Type B pancreatic cell (in vitro differentiated cells): ENCODE measurements around the gene SPAG16. TPM values are rescaled to one million over a fixed set of nuclear protein-coding genes. Genes with fewer than 3 reads are reported as not detected.

Experiments used
- DNase-seq: peaks from one replicate; pipeline ENCODE4 v3.0.0; 2021; ENCODE audit warnings: mixed read lengths; ENCODE audit not compliant: unreplicated experiment; ENCODE audit errors: extremely low spot score
- H3K27ac Mint-ChIP-seq: 2 replicates; pipeline ENCODE4 v1.8.0; 2021; ENCODE audit warnings: mild to moderate bottlenecking, mixed read lengths
- H3K27me3 Mint-ChIP-seq: 2 replicates; pipeline ENCODE4 v1.8.0; 2021; ENCODE audit warnings: mixed read lengths
- H3K36me3 Mint-ChIP-seq: 2 replicates; pipeline ENCODE4 v1.8.0; 2021; ENCODE audit warnings: mixed read lengths
- H3K4me1 Mint-ChIP-seq: one replicate; pipeline ENCODE4 v1.8.0; 2021; ENCODE audit warnings: mixed read lengths; ENCODE audit not compliant: unreplicated experiment
- H3K4me3 Mint-ChIP-seq: 2 replicates; pipeline ENCODE4 v1.8.0; 2021; ENCODE audit warnings: mild to moderate bottlenecking, mixed read lengths
- H3K9me3 Mint-ChIP-seq: 2 replicates; pipeline ENCODE4 v1.8.0; 2021; ENCODE audit warnings: mixed read lengths
- CTCF ChIP-seq: fragments of 200-600 bp; sonication (generic); conservative IDR thresholded peaks from 2 replicates; pipeline ENCODE4 v1.5.0; 2021; ENCODE audit warnings: antibody characterized with exemption, mild to moderate bottlenecking
- total RNA-seq: library from RNA; stranded (reverse); gene quantifications from 2 replicates; pipeline ENCODE4 v1.2.1, GENCODE V29; 2021; ENCODE audit warnings: low replicate concordance

The SPAG16 gene
- total RNA-seq, 1 donor from 2014 or later: 54.8 TPM

- TF ChIP-seq CTCF: no peak
- no peak for DNase-seq
- Mint-ChIP-seq H3K27me3 (no peaks in the 10 kb centered on the region), H3K9me3 (no peaks in the 10 kb centered on the region), H3K27ac (no peak overlapping the region), H3K4me1 (no peaks in the 10 kb centered on the region), H3K36me3 (no peaks in the 10 kb centered on the region), H3K4me3 (no peak overlapping the region)
These were observed 936.0 kb downstream of the SPAG16 start for GRCh38 chr2:214220251-214220650.

- DNase-seq: no peak
- no peak overlapping the region for H3K27ac Mint-ChIP-seq
- H3K36me3 Mint-ChIP-seq: no peaks in the 10 kb centered on the region
- TF ChIP-seq CTCF: no peak
- no peaks in the 10 kb centered on the region for H3K9me3 Mint-ChIP-seq
- H3K27me3 Mint-ChIP-seq: no peaks in the 10 kb centered on the region
- no peak overlapping the region for H3K4me3 Mint-ChIP-seq
- H3K4me1 Mint-ChIP-seq: no peaks in the 10 kb centered on the region
These were observed 941.8 kb downstream of the SPAG16 start for GRCh38 chr2:214226061-214226460.

GRCh38 chr2:214232271-214232670 is 948.0 kb downstream of the SPAG16 start:
- TF ChIP-seq CTCF: no peak
- Mint-ChIP-seq H3K27ac (no peak overlapping the region), H3K36me3 (no peaks in the 10 kb centered on the region), H3K9me3 (no peaks in the 10 kb centered on the region), H3K4me3 (no peak overlapping the region), H3K27me3 (no peaks in the 10 kb centered on the region), H3K4me1 (no peaks in the 10 kb centered on the region)
- no peak for DNase-seq

- no peaks in the 10 kb centered on the region for H3K27me3 Mint-ChIP-seq
- DNase-seq: no peak
- no peaks in the 10 kb centered on the region for H3K36me3 Mint-ChIP-seq
- no peaks in the 10 kb centered on the region for H3K4me1 Mint-ChIP-seq
- no peak for TF ChIP-seq CTCF
- H3K27ac Mint-ChIP-seq: no peak overlapping the region
- no peaks in the 10 kb centered on the region for H3K9me3 Mint-ChIP-seq
- no peak overlapping the region for H3K4me3 Mint-ChIP-seq
These were observed 948.9 kb downstream of the SPAG16 start for GRCh38 chr2:214233164-214233563.

GRCh38 chr2:214242797-214243196 is 958.5 kb downstream of the SPAG16 start:
- no peak for DNase-seq
- Mint-ChIP-seq H3K27ac (no peak overlapping the region), H3K4me1 (no peaks in the 10 kb centered on the region), H3K27me3 (no peaks in the 10 kb centered on the region), H3K9me3 (no peaks in the 10 kb centered on the region), H3K4me3 (no peak overlapping the region), H3K36me3 (no peaks in the 10 kb centered on the region)
- TF ChIP-seq CTCF: no peak

GRCh38 chr2:214244847-214245246 is 960.6 kb downstream of the SPAG16 start:
- no peak for TF ChIP-seq CTCF

More at GRCh38 chr2:214244847-214245246, 960.6 kb downstream of the SPAG16 start:
- H3K4me1 Mint-ChIP-seq: no peaks in the 10 kb centered on the region
- no peak overlapping the region for H3K27ac Mint-ChIP-seq
- H3K27me3 Mint-ChIP-seq: no peaks in the 10 kb centered on the region
- DNase-seq: no peak
- no peaks in the 10 kb centered on the region for H3K36me3 Mint-ChIP-seq
- H3K9me3 Mint-ChIP-seq: no peaks in the 10 kb centered on the region
- H3K4me3 Mint-ChIP-seq: no peak overlapping the region
